Activated gamma-delta T cell treated with anti-CD3 and anti-CD28 coated beads, Interleukin-2, amount 50 U/mL, for 16 hours (primary cell): ENCODE measurements around the gene CSAG1.
"Not testable (repeated sequence)": the region's sequence is repeated elsewhere in the genome, so short reads cannot be mapped to it uniquely, and the experiment has no call there.

Experiments used
- DNase-seq: peaks from one replicate; pipeline ENCODE4 v3.0.0-alpha.2; 2020; ENCODE audit warnings: low read depth

The CSAG1 gene

DNA sequence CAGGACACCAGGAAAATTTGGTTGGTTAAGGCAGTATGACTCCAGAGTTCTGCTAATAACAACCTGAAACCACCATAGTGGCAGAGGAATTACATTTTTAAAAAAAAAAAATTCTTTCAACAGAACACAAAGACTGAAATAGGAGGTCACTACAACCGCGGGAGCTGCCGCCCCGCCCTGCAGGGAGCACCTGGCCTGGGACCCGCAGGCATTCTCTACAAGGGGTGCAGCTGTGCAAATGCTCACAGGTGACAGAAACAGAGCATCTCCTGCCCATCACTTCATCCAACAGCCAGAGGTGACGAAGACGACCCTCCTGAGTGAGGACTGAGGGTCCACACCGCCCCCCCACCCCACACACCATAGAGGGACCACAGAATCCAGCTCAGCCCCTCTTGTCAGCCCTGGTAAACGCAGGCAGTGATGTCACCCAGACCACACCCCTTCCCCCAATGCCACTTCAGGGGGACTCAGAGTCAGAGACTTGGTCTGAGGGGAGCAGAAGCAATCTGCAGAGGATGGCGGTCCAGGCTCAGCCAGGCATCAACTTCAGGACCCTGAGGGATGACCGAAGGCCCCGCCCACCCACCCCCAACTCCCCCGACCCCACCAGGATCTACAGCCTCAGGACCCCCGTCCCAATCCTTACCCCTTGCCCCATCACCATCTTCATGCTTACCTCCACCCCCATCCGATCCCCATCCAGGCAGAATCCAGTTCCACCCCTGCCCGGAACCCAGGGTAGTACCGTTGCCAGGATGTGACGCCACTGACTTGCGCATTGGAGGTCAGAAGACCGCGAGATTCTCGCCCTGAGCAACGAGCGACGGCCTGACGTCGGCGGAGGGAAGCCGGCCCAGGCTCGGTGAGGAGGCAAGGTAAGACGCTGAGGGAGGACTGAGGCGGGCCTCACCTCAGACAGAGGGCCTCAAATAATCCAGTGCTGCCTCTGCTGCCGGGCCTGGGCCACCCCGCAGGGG lies 35.3 kb downstream of the CSAG1 start, which contains the start of gene MAGEA3:
Gene MAGEA3 (plus strand): TSS at position 843 of the 980 bp plus-strand sequence. CDS start 2,039 bp downstream, outside the sequence.
- not testable (repeated sequence) for DNase-seq

DNA sequence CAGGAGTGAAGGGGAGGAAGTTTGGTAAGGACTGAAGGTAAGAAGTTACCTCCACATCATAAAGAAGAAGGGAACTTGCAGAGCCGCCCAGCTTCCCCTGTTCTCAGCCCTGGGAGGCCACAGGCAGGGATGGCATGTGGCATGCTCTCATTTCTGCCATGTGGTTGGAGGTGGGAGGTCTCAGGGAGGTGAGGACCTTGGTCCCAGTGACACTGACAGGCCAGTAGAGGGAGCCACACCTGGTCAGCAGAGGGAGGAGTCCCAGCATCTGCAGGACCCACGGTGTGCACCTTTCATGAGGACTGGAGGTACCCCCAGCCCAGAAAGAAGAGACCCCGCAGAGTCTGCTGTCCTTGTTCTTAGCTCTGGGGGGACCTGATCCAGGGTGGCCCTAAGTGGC lies 52.5 kb downstream of the CSAG1 start:
- DNase-seq: not testable (repeated sequence)
